ENCODE results near the gene AFM.

- TF ChIP-seq POLR2AphosphoS5 (IDR thresholded peaks at IDR 0.05; ENCODE audit: borderline replicate concordance, low read depth, low read length) (no peak), EZH2 (IDR thresholded peaks at IDR 0.05) (no peak)
Observed at GRCh38 chr4:73434311-73434710, 47.2 kb upstream of the AFM start.
